IPS-18c (cell line): ENCODE data around the gene LAMA5.

Experiments
- H3K4me3 ChIP-seq: 2 replicates; pipeline ENCODE4 v1.7.0; 2013; ENCODE audit warnings: low read depth, mild to moderate bottlenecking, low read length, moderate library complexity; ENCODE audit not compliant: insufficient read depth
- H3K9me3 ChIP-seq: one replicate; pipeline ENCODE4 v1.6.1; 2013; ENCODE audit warnings: mild to moderate bottlenecking, low read length, moderate library complexity; ENCODE audit not compliant: control insufficient read depth, insufficient read depth

Gene LAMA5

GRCh38 chr20:62319346-62319909 lies 47.7 kb downstream of the LAMA5 start:
- no peak overlapping the region for H3K4me3 ChIP-seq
- peaks cover 10% of the 10 kb centered on the region for H3K9me3 ChIP-seq

GRCh38 chr20:62318400-62319345 lies 48.4 kb downstream of the LAMA5 start:
- H3K9me3 ChIP-seq, result peaks cover 10% of the 10 kb centered on the region
- no peak overlapping the region for H3K4me3 ChIP-seq

GRCh38 chr20:62317167-62317655 lies 49.9 kb downstream of the LAMA5 start:
- no peak overlapping the region for H3K4me3 ChIP-seq
- peaks cover 10% of the 10 kb centered on the region for H3K9me3 ChIP-seq

- no peak overlapping the region for H3K4me3 ChIP-seq
Observed at GRCh38 chr20:62316331-62317166, 50.6 kb downstream of the LAMA5 start.

GRCh38 chr20:62315773-62316172 lies 51.3 kb downstream of the LAMA5 start:
- H3K9me3 ChIP-seq, result peaks cover 10% of the 10 kb centered on the region
- no peak overlapping the region for H3K4me3 ChIP-seq

More at GRCh38 chr20:62316331-62317166, 50.6 kb downstream of the LAMA5 start:
- H3K9me3 ChIP-seq, result peaks cover 10% of the 10 kb centered on the region

- H3K9me3 ChIP-seq, result peaks cover 10% of the 10 kb centered on the region
- no peak overlapping the region for H3K4me3 ChIP-seq
Observed at GRCh38 chr20:62314711-62315302, 52.3 kb downstream of the LAMA5 start.

GRCh38 chr20:62314339-62314638 lies 52.8 kb downstream of the LAMA5 start:
- H3K9me3 ChIP-seq, result peaks cover 10% of the 10 kb centered on the region

GRCh38 chr20:62313460-62314338 lies 53.4 kb downstream of the LAMA5 start:
- H3K9me3 ChIP-seq, result peaks cover 8% of the 10 kb centered on the region
- H3K4me3 ChIP-seq, result no peak overlapping the region

More at GRCh38 chr20:62314339-62314638, 52.8 kb downstream of the LAMA5 start:
- no peak overlapping the region for H3K4me3 ChIP-seq

DNA sequence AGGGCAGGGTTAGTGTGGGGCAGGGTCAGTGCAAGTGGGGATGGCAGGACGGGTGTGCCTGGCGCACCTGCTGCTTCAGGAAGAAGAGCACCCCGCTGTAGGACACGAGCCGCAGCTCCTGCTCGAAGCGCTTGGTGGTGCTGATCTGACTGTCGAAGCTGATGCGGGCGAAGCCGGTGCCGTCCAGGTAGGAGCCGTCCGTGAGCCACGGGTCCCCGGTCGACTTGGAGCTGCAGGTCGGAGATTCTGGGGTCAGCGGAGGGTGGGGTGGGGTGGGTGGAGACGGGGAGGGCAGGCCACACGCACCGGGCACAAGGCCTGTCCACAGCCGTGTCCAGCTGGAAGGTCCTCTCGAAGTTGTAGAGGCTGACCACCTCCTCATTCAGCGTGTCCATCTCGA lies 54.1 kb downstream of the LAMA5 start:
- no peak overlapping the region for H3K4me3 ChIP-seq
- H3K9me3 ChIP-seq, result peaks cover 4% of the 10 kb centered on the region

- Histone ChIP-seq H3K9me3 (peaks cover 4% of the 10 kb centered on the region), H3K4me3 (no peak overlapping the region)
Observed at GRCh38 chr20:62312662-62312977, 54.5 kb downstream of the LAMA5 start.

GRCh38 chr20:62311832-62312661 lies 55.1 kb downstream of the LAMA5 start:
- Histone ChIP-seq H3K9me3 (peaks cover 4% of the 10 kb centered on the region), H3K4me3 (no peak overlapping the region)

DNA sequence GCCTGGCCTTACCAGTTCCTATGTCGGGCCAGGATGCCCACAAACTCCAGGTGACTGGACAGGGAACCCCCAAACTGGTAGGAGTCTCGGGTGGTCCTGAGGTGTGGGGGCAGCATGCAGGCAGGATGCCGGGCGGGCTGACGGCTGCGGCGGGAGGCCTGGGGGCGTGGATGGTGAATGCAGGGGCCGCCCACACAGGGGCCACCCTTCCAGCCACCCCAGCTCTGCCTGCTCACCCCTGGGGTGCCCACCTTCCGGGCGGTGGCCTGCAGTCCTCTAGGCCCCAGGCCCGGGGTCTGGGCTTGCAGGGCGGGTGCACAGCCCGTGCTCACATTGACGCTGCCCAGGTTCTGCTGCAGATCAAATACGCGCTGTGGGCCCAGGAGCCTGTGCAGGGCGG lies 56.0 kb downstream of the LAMA5 start:
- H3K9me3 ChIP-seq, result no peaks in the 10 kb centered on the region
- no peak overlapping the region for H3K4me3 ChIP-seq

- Histone ChIP-seq H3K9me3 (no peaks in the 10 kb centered on the region), H3K4me3 (no peak overlapping the region)
Observed at GRCh38 chr20:62310757-62311121, 56.4 kb downstream of the LAMA5 start.

DNA sequence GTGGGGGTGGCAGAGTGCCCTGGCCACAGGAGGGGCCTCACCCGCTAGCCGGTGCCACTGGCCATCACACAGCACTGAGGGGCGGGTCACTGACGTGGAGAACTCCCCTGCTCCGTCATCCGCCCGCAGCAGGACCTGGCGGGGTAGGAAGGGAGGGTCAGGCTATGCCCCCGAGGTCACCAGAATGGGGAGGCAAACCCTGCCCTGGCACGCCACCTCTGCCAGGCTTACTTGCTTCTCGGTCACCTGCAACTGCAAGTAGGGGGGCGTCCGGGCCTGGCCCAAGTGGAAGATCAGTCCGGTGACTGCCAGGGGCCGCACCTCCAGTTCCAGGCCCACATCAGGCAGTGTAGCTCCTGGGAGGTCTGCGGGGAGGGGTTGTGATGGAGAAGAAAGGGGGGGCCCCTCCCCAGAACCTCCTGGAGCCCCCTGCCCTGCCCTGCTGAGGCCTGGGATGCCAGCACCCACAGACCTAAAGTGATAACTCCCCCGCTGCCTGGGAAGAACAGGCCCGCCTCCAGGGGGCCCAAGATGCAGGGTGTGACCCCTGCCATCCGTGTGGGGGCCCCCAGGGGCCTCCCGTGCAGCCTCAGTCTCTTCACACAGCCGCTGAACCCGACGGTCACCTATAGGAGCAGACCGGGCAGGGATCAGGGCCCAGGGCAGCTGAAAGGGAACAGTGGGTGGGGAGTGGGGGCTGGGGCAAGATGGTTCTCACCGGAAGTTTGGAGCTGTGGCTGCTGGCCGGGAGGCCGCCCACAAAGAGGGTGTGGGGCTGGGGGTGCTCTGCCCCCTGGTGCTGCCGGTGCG lies 57.0 kb downstream of the LAMA5 start:
- Histone ChIP-seq H3K9me3 (no peaks in the 10 kb centered on the region), H3K4me3 (no peak overlapping the region)
